IMR-90 (cell line): Measurements from ENCODE around the gene TNP1. TPM values are rescaled to one million over a fixed set of nuclear protein-coding genes. Genes with fewer than 3 reads are reported as not detected.
A peak's percentile ranks its signal among the peaks of the same experiment; 100 is the strongest.

Experiments used
- ATAC-seq: fragments of 200-7000 bp; cut with Tn5 transposase; 2 replicates; pipeline ENCODE4 v1.9.1; 2020; ENCODE audit warnings: low read depth, mild to moderate bottlenecking, moderate library complexity
- BruUV-seq: library from RNA; stranded (reverse); fragments of 400-500 nt; replicated peaks from 2 replicates; lab custom pipeline; 2021; lab: Mats Ljungman, UMichigan
- CTCF ChIA-PET: fragments of 300-600 bp; formaldehyde crosslinking; extraction: SDS; loops from one replicate; lab custom pipeline; 2021; ENCODE audit warnings: antibody characterized with exemption; lab: Yijun Ruan, JAX
- POLR2A ChIA-PET: fragments of 300-600 bp; sonication (Branson Sonifier 250); formaldehyde crosslinking; loops from one replicate; lab custom pipeline; 2022; ENCODE audit warnings: antibody characterized with exemption; ENCODE audit not compliant: unreplicated experiment; lab: Charles Lee
- DNase-seq: peaks from one replicate; pipeline ENCODE4 v3.0.0; 2013
- H2AFZ ChIP-seq: replicated peaks from 2 replicates; pipeline ENCODE3; 2013; ENCODE audit warnings: low read length, mild to moderate bottlenecking; ENCODE audit not compliant: poor library complexity
- H2AK5ac ChIP-seq: 2 replicates; pipeline ENCODE4 v1.6.1; 2013; ENCODE audit warnings: low read depth, low read length, inconsistent platforms
- H2AK9ac ChIP-seq: replicated peaks from 2 replicates; pipeline ENCODE3; 2013; ENCODE audit warnings: mild to moderate bottlenecking, low read depth, low read length, moderate library complexity; ENCODE audit not compliant: poor library complexity
- H2BK120ac ChIP-seq: 2 replicates; pipeline ENCODE4 v1.6.1; 2013; ENCODE audit warnings: low read depth, low read length, inconsistent platforms
- H2BK15ac ChIP-seq: 3 replicates; pipeline ENCODE4 v1.6.1; 2013; ENCODE audit warnings: low read depth, low read length, inconsistent platforms
- H2BK20ac ChIP-seq: 2 replicates; pipeline ENCODE4 v1.6.1; 2013; ENCODE audit warnings: low read depth, mild to moderate bottlenecking, inconsistent platforms, low read length, moderate library complexity
- H2BK5ac ChIP-seq: 2 replicates; pipeline ENCODE4 v1.6.1; 2013; ENCODE audit warnings: mild to moderate bottlenecking, low read depth, low read length, inconsistent platforms; ENCODE audit not compliant: poor library complexity, severe bottlenecking
- H3K14ac ChIP-seq: replicated peaks from 2 replicates; pipeline ENCODE4 v1.6.1; 2013; ENCODE audit warnings: low read depth, low read length, inconsistent platforms
- H3K18ac ChIP-seq: 2 replicates; pipeline ENCODE4 v1.6.1; 2013; ENCODE audit warnings: low read depth, low read length, control low read depth
- H3K23ac ChIP-seq: 2 replicates; pipeline ENCODE4 v1.6.1; 2013; ENCODE audit warnings: low read depth, low read length, inconsistent platforms
- H3K27ac ChIP-seq: 2 replicates; pipeline ENCODE4 v1.5.1; 2013; ENCODE audit warnings: mild to moderate bottlenecking, control low read depth, low read length; ENCODE audit not compliant: insufficient read depth
- H3K27me3 ChIP-seq: 2 replicates; pipeline ENCODE4 v1.6.1; 2013; ENCODE audit warnings: low read length; ENCODE audit not compliant: control insufficient read depth, insufficient read depth
- H3K36me3 ChIP-seq: 2 replicates; pipeline ENCODE4 v1.6.1; 2013; ENCODE audit warnings: low read length, mixed read lengths; ENCODE audit not compliant: control insufficient read depth, insufficient read depth
- H3K4ac ChIP-seq: 2 replicates; pipeline ENCODE4 v1.6.1; 2013; ENCODE audit warnings: low read depth, low read length, inconsistent platforms
- H3K4me1 ChIP-seq: 2 replicates; pipeline ENCODE4 v1.6.1; 2013; ENCODE audit warnings: low read length, mixed read lengths; ENCODE audit not compliant: control insufficient read depth, insufficient read depth
- H3K4me2 ChIP-seq: 2 replicates; pipeline ENCODE4 v1.6.1; 2013; ENCODE audit warnings: low read depth, mild to moderate bottlenecking, control low read depth, low read length, moderate library complexity
- H3K4me3 ChIP-seq: 2 replicates; pipeline ENCODE4 v1.5.1; 2013; ENCODE audit warnings: low read depth, mild to moderate bottlenecking, control low read depth, low read length, moderate library complexity; ENCODE audit not compliant: insufficient read depth
- H3K56ac ChIP-seq: 2 replicates; pipeline ENCODE4 v1.6.1; 2013; ENCODE audit warnings: low read length, inconsistent platforms; ENCODE audit not compliant: insufficient read depth; ENCODE audit errors: extremely low read depth
- H3K79me1 ChIP-seq, 2 experiments: 2 replicates each; pipeline ENCODE4 v1.6.1; 2013; ENCODE audit warnings: low read length in 2 of 2, inconsistent platforms in 1 of 2, low read depth in 1 of 2
- H3K9ac ChIP-seq: 2 replicates; pipeline ENCODE4 v1.6.1; 2013; ENCODE audit warnings: low read depth, low read length, control low read depth
- H3K9me1 ChIP-seq: 2 replicates; pipeline ENCODE4 v1.6.1; 2013; ENCODE audit warnings: low read length, inconsistent platforms; ENCODE audit not compliant: insufficient read depth
- H3K9me3 ChIP-seq: 2 replicates; pipeline ENCODE4 v1.6.1; 2013; ENCODE audit warnings: low read length; ENCODE audit not compliant: control insufficient read depth, insufficient read depth
- H4K20me1 ChIP-seq: 2 replicates; pipeline ENCODE4 v1.6.1; 2013; ENCODE audit warnings: low read length, inconsistent platforms; ENCODE audit not compliant: insufficient read depth
- H4K5ac ChIP-seq: 2 replicates; pipeline ENCODE4 v1.6.1; 2013; ENCODE audit warnings: mild to moderate bottlenecking, low read depth, low read length, control low read depth
- H4K8ac ChIP-seq, 2 experiments: 2 replicates each; pipeline ENCODE4 v1.6.1; 2013; ENCODE audit warnings: low read depth in 2 of 2, low read length in 2 of 2, control low read depth in 1 of 2, inconsistent platforms in 1 of 2
- H4K91ac ChIP-seq: 2 replicates; pipeline ENCODE4 v1.6.1; 2013; ENCODE audit warnings: low read depth, low read length, inconsistent platforms; ENCODE audit not compliant: insufficient read depth
- BHLHE40 ChIP-seq: fragments of 150-350 bp; IDR thresholded peaks from 2 replicates; pipeline ENCODE4 v1.6.1; 2016; ENCODE audit warnings: mild to moderate bottlenecking, low read depth, low read length
- CEBPB ChIP-seq: IDR thresholded peaks from 2 replicates; pipeline ENCODE4 v1.6.1; 2012; ENCODE audit warnings: low read depth, low read length, improper control_type of control experiment
- CHD1 ChIP-seq: IDR thresholded peaks from 2 replicates; pipeline ENCODE4 v1.6.1; 2012; ENCODE audit warnings: low read depth, low read length, improper control_type of control experiment
- MAZ ChIP-seq: IDR thresholded peaks from 2 replicates; pipeline ENCODE4 v1.6.1; 2012; ENCODE audit warnings: low read depth, mild to moderate bottlenecking, low read length, improper control_type of control experiment, moderate library complexity, borderline replicate concordance
- MXI1 ChIP-seq: IDR thresholded peaks from 2 replicates; pipeline ENCODE4 v1.6.1; 2012; ENCODE audit warnings: low read depth, mild to moderate bottlenecking, low read length, moderate library complexity, borderline replicate concordance
- NFE2L2 ChIP-seq: fragments of 150-350 bp; IDR thresholded peaks from 2 replicates; pipeline ENCODE4 v1.6.1; 2016; ENCODE audit warnings: low read depth, mild to moderate bottlenecking, low read length
- POLR2A ChIP-seq: IDR thresholded peaks from 2 replicates; pipeline ENCODE4 v1.6.1; 2012; ENCODE audit warnings: mild to moderate bottlenecking, low read depth, low read length
- RAD21 ChIP-seq: IDR thresholded peaks from 2 replicates; pipeline ENCODE4 v1.6.1; 2012; ENCODE audit warnings: low read length, improper control_type of control experiment
- SMC3 ChIP-seq: fragments of 150-350 bp; IDR thresholded peaks from 2 replicates; pipeline ENCODE4 v1.6.1; 2016; ENCODE audit warnings: low read depth, mild to moderate bottlenecking, antibody characterized with exemption, low read length, moderate library complexity
- WGBS, 2 experiments: methylation state at CpG; one replicate each; pipeline versions ENCODE4 v1.1.5 to v1.1.7; 2013; ENCODE audit warnings: missing lambda C conversion rate in 2 of 2; ENCODE audit not compliant: insufficient read length in 1 of 2; ENCODE audit errors: extremely low coverage in 2 of 2; 5-methylcytosine and 5-hydroxymethylcytosine counted together
- dilution Hi-C: fragments of 300-500 bp; cut with HindIII; formaldehyde crosslinking; loops from one replicate; pipeline ENCODE4 v1.14.3; 2018; ENCODE audit warnings: low sequenced_read_pairs; ENCODE audit not compliant: unreplicated experiment
- in situ Hi-C: fragments of 300-500 bp; cut with MboI; formaldehyde crosslinking; loops from 3 replicates; pipeline ENCODE4 v1.14.3; 2019; ENCODE audit warnings: low sequenced_read_pairs, inconsistent platforms, mixed read lengths
- intact Hi-C: fragments of 100-400 bp; cut with micrococcal nuclease; formaldehyde crosslinking; loops from 2 replicates; pipeline ENCODE4 v1.10.0; 2022
- polyA plus RNA-seq, 3 experiments: library from polyadenylated mRNA; depleted of rRNA; stranded (reverse); fragments of >200 nt; gene quantifications; 2 replicates each; pipeline ENCODE4 v1.2.3, GENCODE V29; 2012; ENCODE audit warnings: low replicate concordance in 1 of 3
- total RNA-seq: library from RNA; depleted of rRNA; stranded (reverse); fragments of >200 nt; gene quantifications from 2 replicates; pipeline ENCODE4 v1.2.3, GENCODE V29; 2012
- TF ChIP-seq, protein P1 (sequence below): conservative IDR thresholded peaks from 2 replicates; pipeline ENCODE4 v1.5.1; 2012; ENCODE audit warnings: mild to moderate bottlenecking, low read depth, low read length, improper control_type of control experiment
- TF ChIP-seq, protein P2 (sequence below): fragments of 150-350 bp; IDR thresholded peaks from 2 replicates; pipeline ENCODE4 v1.6.1; 2017; ENCODE audit warnings: mild to moderate bottlenecking, antibody characterized with exemption, low read length, low read depth
- TF ChIP-seq, protein P3 (sequence below): fragments of 150-350 bp; IDR thresholded peaks from 2 replicates; pipeline ENCODE4 v1.6.1; 2016; ENCODE audit warnings: low read depth, mild to moderate bottlenecking, low read length, moderate library complexity, borderline replicate concordance

TNP1 gene
- total and polyA plus RNA-seq, 2 of the 4 experiments (the other 2 are of a cell fraction): not detected

DNA sequence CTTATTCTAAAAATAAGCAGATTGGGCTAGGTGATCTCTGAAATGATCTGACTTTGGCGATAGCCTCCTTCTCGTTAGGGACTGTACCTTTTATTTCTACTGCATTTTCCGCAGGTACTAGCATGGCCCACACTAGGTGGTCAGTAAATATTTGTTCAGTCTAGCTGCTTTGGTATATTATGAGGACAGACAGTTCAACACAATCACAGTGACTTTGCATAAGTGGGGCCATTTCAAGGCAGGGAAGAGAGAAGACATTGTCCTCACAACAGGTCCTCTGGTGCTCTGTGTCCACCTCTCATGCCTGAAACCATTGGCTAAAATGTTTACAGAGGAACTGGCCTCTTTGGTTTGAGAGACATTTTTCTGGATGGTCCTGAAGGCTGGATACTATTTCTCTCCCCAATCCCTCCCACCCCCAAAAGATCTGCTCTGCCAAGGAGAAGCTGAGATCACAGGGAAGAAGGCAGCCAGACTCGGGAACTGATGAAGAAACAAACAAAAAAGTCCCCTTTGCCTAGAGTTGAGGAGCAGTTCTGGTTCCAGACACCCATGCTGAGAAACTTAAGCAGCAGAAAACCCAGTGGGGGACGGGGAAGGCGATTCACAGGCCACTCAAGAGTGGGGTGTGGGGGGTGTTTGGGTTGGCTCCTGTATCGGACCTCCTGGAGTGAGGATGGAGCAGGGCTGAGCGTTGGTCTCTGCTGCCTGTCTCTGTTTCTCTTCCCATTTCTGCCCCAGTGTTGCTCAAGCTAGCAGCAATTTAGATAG, 2.9 kb upstream of the TNP1 start:
- no peak overlapping the region for H2BK5ac ChIP-seq
- H3K9ac ChIP-seq: no peak overlapping the region
- no CpG with 5 or more reads among the region's 8 CpGs for WGBS, 2 experiments
- no peak overlapping the region for H3K4ac ChIP-seq
- dilution Hi-C loops (no loop called here), in situ Hi-C loops (no loop called here), intact Hi-C loops (no loop called here)
- DNase-seq (no peak), ATAC-seq (no peak)
- no TSS peak for BruUV-seq
- no peak overlapping the region for H4K8ac ChIP-seq
- no peak overlapping the region for H4K91ac ChIP-seq
- no peaks in the 10 kb centered on the region; the same call in 1 of the 2 replicates for H3K9me1 ChIP-seq
- 0 out of 2 replicates have a peak overlapping the region, but pooled peaks have one; percentile 30 for H3K14ac ChIP-seq
- H4K5ac ChIP-seq: no peak overlapping the region; the same call in 1 of the 2 replicates
- H3K36me3 ChIP-seq: no peaks in the 10 kb centered on the region
- H3K27ac ChIP-seq: no peak overlapping the region
- H2BK15ac ChIP-seq: 0 out of 3 replicates have a peak overlapping the region, but pooled peaks have one; percentile 29
- H2BK120ac ChIP-seq: no peak overlapping the region
- H4K20me1 ChIP-seq: no peaks in the 10 kb centered on the region
- no peak overlapping the region for H3K4me3 ChIP-seq
- H3K4me2 ChIP-seq: no peak overlapping the region
- H3K56ac ChIP-seq: no peak overlapping the region
- no peaks in the 10 kb centered on the region; the same call in 1 of the 2 replicates for H3K9me3 ChIP-seq
- H3K27me3 ChIP-seq: no peaks in the 10 kb centered on the region
- ChIA-PET CTCF (no interaction called here), POLR2A (no interaction called here)
- TF ChIP-seq SMC3 (no peak), POLR2A (no peak), RAD21 (no peak), NFE2L2 (no peak), MAZ (no peak), CHD1 (no peak), CEBPB (no peak), MXI1 (no peak), BHLHE40 (no peak)
- TF ChIP-seq, protein P1, sequence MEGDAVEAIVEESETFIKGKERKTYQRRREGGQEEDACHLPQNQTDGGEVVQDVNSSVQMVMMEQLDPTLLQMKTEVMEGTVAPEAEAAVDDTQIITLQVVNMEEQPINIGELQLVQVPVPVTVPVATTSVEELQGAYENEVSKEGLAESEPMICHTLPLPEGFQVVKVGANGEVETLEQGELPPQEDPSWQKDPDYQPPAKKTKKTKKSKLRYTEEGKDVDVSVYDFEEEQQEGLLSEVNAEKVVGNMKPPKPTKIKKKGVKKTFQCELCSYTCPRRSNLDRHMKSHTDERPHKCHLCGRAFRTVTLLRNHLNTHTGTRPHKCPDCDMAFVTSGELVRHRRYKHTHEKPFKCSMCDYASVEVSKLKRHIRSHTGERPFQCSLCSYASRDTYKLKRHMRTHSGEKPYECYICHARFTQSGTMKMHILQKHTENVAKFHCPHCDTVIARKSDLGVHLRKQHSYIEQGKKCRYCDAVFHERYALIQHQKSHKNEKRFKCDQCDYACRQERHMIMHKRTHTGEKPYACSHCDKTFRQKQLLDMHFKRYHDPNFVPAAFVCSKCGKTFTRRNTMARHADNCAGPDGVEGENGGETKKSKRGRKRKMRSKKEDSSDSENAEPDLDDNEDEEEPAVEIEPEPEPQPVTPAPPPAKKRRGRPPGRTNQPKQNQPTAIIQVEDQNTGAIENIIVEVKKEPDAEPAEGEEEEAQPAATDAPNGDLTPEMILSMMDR: no peak
- TF ChIP-seq, protein P2, sequence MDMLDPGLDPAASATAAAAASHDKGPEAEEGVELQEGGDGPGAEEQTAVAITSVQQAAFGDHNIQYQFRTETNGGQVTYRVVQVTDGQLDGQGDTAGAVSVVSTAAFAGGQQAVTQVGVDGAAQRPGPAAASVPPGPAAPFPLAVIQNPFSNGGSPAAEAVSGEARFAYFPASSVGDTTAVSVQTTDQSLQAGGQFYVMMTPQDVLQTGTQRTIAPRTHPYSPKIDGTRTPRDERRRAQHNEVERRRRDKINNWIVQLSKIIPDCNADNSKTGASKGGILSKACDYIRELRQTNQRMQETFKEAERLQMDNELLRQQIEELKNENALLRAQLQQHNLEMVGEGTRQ: no peak
- TF ChIP-seq, protein P3, sequence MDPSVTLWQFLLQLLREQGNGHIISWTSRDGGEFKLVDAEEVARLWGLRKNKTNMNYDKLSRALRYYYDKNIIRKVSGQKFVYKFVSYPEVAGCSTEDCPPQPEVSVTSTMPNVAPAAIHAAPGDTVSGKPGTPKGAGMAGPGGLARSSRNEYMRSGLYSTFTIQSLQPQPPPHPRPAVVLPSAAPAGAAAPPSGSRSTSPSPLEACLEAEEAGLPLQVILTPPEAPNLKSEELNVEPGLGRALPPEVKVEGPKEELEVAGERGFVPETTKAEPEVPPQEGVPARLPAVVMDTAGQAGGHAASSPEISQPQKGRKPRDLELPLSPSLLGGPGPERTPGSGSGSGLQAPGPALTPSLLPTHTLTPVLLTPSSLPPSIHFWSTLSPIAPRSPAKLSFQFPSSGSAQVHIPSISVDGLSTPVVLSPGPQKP: no peak
- no peak overlapping the region for H2AK9ac ChIP-seq
- H2AFZ ChIP-seq: no peak overlapping the region
- 0 out of 2 replicates have a peak overlapping the region, but pooled peaks have one; percentile 12 for H2AK5ac ChIP-seq
- H3K79me1 ChIP-seq: no peaks in the 10 kb centered on the region
- peak overlapping the region; percentile 18; the same call in 1 of the 2 replicates for H3K18ac ChIP-seq
- no peak overlapping the region for H3K23ac ChIP-seq
- H2BK20ac ChIP-seq: no peak overlapping the region
- H3K4me1 ChIP-seq: peaks cover 2% of the 10 kb centered on the region; the same call in 1 of the 2 replicates
